Ovary (tissue), 3 donors: ENCODE measurements around the gene ZKSCAN1.

Experiments
- CTCF ChIP-seq, 3 donors: fragments of 450-650 bp in 2 of 3; fragments of 200-600 bp in 1 of 3; IDR thresholded peaks; one replicate each; pipeline versions ENCODE4 v1.5.1 to v1.8.0; 2016 to 2022; ENCODE audit warnings: antibody characterized with exemption in 3 of 3, mild to moderate bottlenecking in 1 of 3
- POLR2A ChIP-seq: fragments of 450-650 bp; IDR thresholded peaks from one replicate; pipeline ENCODE4 v1.6.1; 2017; ENCODE audit warnings: antibody characterized with exemption, mild to moderate bottlenecking, moderate library complexity
- donor health status: DM: no; HTN: no; CAD: no.

GRCh38 chr7:100051611-100052010, 36.2 kb downstream of the ZKSCAN1 start:
- no peak for TF ChIP-seq CTCF (IDR thresholded peaks at IDR 0.05)
- TF ChIP-seq POLR2A = no peak
